Fibroblast of lung (primary cell): ENCODE measurements around the gene PSMG3.

ENCODE experiments used
- EZH2 ChIP-seq: IDR thresholded peaks from 2 replicates; pipeline ENCODE4 v1.5.1; 2012; ENCODE audit warnings: low read length, control low read depth, mild to moderate bottlenecking; ENCODE audit errors: missing control alignments
- TF ChIP-seq, protein P1 (sequence below), 2 donors: IDR thresholded peaks in 1 of 2; conservative IDR thresholded peaks in 1 of 2; 1 replicate in 1 of 2; 2 replicates in 1 of 2; pipeline ENCODE4 v1.5.1; 2011 to 2012; ENCODE audit warnings: low read length in 2 of 2, control low read depth in 1 of 2, inconsistent platforms in 1 of 2, low read depth in 1 of 2, mild to moderate bottlenecking in 1 of 2

DNA sequence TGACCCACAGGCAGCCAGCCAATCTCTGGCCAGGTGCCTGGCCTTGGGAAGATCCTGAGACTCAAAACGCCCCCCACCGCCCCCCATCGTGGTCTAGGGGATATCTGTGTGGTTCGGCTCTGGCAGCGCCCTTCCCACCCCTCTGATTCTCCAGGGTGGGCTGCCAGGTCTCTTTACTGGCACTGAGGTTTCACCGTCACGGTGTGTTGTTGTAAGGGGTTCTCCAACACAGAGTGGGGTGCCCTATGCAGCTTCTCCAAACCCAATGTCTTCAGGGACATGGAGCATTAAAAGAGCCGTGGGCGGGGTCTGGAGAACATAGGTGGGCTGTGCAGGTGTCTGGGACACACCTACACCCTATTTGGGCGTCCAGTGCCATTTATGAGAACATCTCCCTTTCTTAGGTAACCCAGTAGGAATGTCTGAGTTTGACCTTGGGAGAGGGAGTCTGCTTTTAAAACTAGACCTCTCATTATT is 37.8 kb downstream of the PSMG3 start:
- TF ChIP-seq, protein P1, sequence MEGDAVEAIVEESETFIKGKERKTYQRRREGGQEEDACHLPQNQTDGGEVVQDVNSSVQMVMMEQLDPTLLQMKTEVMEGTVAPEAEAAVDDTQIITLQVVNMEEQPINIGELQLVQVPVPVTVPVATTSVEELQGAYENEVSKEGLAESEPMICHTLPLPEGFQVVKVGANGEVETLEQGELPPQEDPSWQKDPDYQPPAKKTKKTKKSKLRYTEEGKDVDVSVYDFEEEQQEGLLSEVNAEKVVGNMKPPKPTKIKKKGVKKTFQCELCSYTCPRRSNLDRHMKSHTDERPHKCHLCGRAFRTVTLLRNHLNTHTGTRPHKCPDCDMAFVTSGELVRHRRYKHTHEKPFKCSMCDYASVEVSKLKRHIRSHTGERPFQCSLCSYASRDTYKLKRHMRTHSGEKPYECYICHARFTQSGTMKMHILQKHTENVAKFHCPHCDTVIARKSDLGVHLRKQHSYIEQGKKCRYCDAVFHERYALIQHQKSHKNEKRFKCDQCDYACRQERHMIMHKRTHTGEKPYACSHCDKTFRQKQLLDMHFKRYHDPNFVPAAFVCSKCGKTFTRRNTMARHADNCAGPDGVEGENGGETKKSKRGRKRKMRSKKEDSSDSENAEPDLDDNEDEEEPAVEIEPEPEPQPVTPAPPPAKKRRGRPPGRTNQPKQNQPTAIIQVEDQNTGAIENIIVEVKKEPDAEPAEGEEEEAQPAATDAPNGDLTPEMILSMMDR (conservative IDR thresholded peaks at IDR 0.05 in 1 of 2, IDR thresholded peaks at IDR 0.05 in 1 of 2; ENCODE audit: low read depth in 1 of 2, low read length in 2 of 2): no peak
- no peak for TF ChIP-seq EZH2
